Breast epithelium (tissue), 3 donors: ENCODE results near the gene YTHDF2.

Experiments
- POLR2AphosphoS5 ChIP-seq, 3 donors: sonication (generic); formaldehyde crosslinking; IDR thresholded peaks; one replicate each; pipeline ENCODE4 v1.6.1; 2017; ENCODE audit warnings: antibody characterized with exemption in 3 of 3
- TF ChIP-seq, protein P1 (sequence below), 3 donors: fragments of 450-650 bp; IDR thresholded peaks; one replicate each; pipeline ENCODE4 v1.5.1; 2016 to 2017; ENCODE audit warnings: antibody characterized with exemption in 3 of 3, mild to moderate bottlenecking in 3 of 3, moderate library complexity in 3 of 3

DNA sequence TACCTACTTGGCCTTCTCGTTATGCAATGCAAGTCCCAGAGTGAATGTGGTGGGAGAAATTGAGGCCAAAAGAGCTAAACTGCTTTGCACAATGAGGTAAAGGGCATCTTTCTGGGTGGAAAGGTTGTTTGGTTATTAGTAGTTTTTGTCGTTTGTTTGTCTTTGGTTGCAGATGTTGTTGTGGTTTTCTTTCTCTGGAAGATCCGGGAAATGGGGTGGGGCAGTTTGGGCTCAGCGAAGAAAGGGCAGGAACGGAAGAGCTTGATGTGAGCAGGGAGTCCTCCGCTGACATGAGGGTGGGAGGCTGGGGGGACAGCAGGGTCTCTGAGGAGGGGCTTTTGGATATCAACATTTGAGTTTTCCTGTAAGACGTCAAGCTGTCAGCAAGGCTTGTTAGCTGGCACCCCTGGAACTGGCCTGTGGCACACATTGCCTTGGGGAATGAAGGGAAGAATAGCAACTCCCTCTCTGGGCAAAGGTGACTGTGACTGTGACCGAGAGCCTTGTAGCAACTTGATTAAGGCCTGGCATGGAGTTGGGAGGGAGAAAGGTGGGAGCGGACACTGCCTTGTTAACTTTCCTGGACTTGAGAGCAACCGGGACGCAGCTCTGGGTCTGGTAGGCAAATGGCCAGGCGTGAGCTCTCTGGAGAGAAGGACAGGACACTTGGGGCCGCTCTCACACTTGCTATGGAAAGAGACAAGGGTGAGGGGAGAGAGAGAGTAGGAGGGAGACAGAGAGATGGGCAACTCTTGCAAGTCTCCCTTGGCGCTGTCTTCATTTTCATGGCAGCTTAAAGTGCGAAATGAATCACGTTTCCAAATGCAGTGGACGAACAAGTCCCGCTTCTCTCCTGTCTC is 59.8 kb downstream of the YTHDF2 start:
- no peak for TF ChIP-seq POLR2AphosphoS5 (IDR thresholded peaks at IDR 0.05)
- TF ChIP-seq, protein P1, sequence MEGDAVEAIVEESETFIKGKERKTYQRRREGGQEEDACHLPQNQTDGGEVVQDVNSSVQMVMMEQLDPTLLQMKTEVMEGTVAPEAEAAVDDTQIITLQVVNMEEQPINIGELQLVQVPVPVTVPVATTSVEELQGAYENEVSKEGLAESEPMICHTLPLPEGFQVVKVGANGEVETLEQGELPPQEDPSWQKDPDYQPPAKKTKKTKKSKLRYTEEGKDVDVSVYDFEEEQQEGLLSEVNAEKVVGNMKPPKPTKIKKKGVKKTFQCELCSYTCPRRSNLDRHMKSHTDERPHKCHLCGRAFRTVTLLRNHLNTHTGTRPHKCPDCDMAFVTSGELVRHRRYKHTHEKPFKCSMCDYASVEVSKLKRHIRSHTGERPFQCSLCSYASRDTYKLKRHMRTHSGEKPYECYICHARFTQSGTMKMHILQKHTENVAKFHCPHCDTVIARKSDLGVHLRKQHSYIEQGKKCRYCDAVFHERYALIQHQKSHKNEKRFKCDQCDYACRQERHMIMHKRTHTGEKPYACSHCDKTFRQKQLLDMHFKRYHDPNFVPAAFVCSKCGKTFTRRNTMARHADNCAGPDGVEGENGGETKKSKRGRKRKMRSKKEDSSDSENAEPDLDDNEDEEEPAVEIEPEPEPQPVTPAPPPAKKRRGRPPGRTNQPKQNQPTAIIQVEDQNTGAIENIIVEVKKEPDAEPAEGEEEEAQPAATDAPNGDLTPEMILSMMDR (IDR thresholded peaks at IDR 0.05): no peak
